ENCODE results near the gene SCGN.

The SCGN gene

GRCh38 chr6:25710287-25710686 is 58.3 kb downstream of the SCGN start:
- no peak overlapping the region for H3K4me3 ChIP-seq (ENCODE audit: low read depth, low read length)
- no peak for DNase-seq (ENCODE audit: low read depth)
- no peak for TF ChIP-seq CTCF (IDR thresholded peaks at IDR 0.05; ENCODE audit: low read depth, low read length, missing control alignments)

DNA sequence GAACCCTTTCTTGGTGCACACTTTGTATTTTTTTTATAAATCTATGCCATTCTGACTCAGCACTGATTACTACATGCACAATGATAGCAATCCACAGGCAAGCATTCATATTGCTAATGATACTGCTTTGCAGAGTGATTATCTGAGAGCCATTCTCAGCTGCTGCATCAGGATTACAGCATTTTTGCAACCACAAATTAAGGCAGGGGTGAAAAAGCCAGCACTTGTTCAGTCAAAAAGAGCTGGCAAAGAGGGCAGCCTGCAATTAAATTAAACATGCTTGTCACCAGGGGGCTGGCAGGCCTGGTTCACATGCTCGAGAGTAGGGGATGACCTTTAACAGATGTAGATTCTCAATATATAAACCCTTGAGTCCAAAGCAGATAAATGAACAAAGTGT is 61.8 kb downstream of the SCGN start:
- DNase-seq (ENCODE audit: low read depth), result no peak
- H3K4me3 ChIP-seq (ENCODE audit: low read depth, low read length), result no peak overlapping the region
- TF ChIP-seq CTCF (IDR thresholded peaks at IDR 0.05; ENCODE audit: low read depth, low read length, missing control alignments), result no peak

- no peak for TF ChIP-seq CTCF (IDR thresholded peaks at IDR 0.05; ENCODE audit: low read depth, low read length, missing control alignments)
- no peak overlapping the region for H3K4me3 ChIP-seq (ENCODE audit: low read depth, low read length)
- DNase-seq (ENCODE audit: low read depth), result no peak
Measured at GRCh38 chr6:25714765-25715164, 62.8 kb downstream of the SCGN start.

DNA sequence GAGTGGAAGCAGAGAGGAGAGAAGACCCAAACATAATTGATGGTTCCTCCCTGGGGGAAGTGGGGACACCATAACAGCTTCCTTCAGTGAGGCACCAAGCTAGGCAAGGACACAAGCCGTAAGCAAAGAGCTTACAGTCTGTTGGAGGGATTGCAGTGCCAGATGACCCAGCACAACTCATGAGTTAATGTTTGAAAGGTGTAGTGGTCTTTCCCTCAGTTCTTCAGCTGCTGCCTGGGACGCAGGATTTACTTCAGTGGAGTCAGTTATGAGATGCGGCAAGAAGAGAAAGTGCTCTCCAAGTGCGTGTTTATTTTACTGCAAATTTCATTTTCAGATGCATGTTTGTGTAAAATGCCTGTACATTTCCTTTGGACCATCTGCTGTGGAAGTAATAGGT is 63.8 kb downstream of the SCGN start:
- TF ChIP-seq CTCF (IDR thresholded peaks at IDR 0.05; ENCODE audit: low read depth, low read length, missing control alignments), result no peak
- no peak for DNase-seq (ENCODE audit: low read depth)
- H3K4me3 ChIP-seq (ENCODE audit: low read depth, low read length), result no peak overlapping the region

- DNase-seq (ENCODE audit: low read depth), result no peak
- H3K4me3 ChIP-seq (ENCODE audit: low read depth, low read length), result no peak overlapping the region
- TF ChIP-seq CTCF (IDR thresholded peaks at IDR 0.05; ENCODE audit: low read depth, low read length, missing control alignments), result peak; percentile 47
Measured at GRCh38 chr6:25717866-25718740, 66.1 kb downstream of the SCGN start.

GRCh38 chr6:25726122-25726911 is 74.3 kb downstream of the SCGN start:
- no peak for TF ChIP-seq CTCF (IDR thresholded peaks at IDR 0.05; ENCODE audit: low read depth, low read length, missing control alignments)
- DNase-seq (ENCODE audit: low read depth), result no peak
- H3K4me3 ChIP-seq (ENCODE audit: low read depth, low read length), result no peak overlapping the region
